Measurements from ENCODE around the gene NPAS4.

- TF ChIP-seq POLR2A (IDR thresholded peaks at IDR 0.05) (peak in 1 of 4 donors; percentile 46), CTCF (IDR thresholded peaks at IDR 0.05) (no peak)
These were observed 45.6 kb downstream of the NPAS4 start, which contains the start of gene PELI3 for GRCh38 chr11:66466225-66467033.

Data from esophagus squamous epithelium (tissue), 4 donors.